ENCODE data around the gene EXOC1. TPM values are rescaled to one million over a fixed set of nuclear protein-coding genes. Genes with fewer than 3 reads are reported as not detected.

The EXOC1 gene
- total and polyA plus RNA-seq, 4 donors: 4.2 to 18.0 (median 8.5) TPM

GRCh38 chr4:55931043-55931442, 77.6 kb downstream of the EXOC1 start:
- no peak for DNase-seq (ENCODE audit: low spot score)
- Histone ChIP-seq H3K4me1 (ENCODE audit: control insufficient read depth in 4 of 4, insufficient read depth in 4 of 4, low read length in 3 of 4) (no peaks in the 10 kb centered on the region), H3K27ac (ENCODE audit: low read depth in 1 of 2, low read length in 2 of 2) (no peak overlapping the region), H3K36me3 (ENCODE audit: control insufficient read depth in 4 of 4, insufficient read depth in 3 of 4, low read depth in 1 of 4, low read length in 3 of 4) (no peaks in the 10 kb centered on the region), H3K4me3 (ENCODE audit: low read depth in 1 of 3, low read length in 3 of 3) (no peak overlapping the region), H3K27me3 (ENCODE audit: control insufficient read depth in 4 of 4, insufficient read depth in 4 of 4, low read length in 3 of 4) (peaks cover 0 to 3% (median 0%) of the 10 kb centered on the region in 4 donors), H3K9me3 (ENCODE audit: control insufficient read depth in 4 of 4, low read length in 3 of 4) (peaks cover 0 to 7% (median 0%) of the 10 kb centered on the region in 4 donors), H3K9ac (ENCODE audit: low read depth in 1 of 2, low read length in 2 of 2) (no peak overlapping the region)
- TF ChIP-seq FOXA1 (IDR thresholded peaks at IDR 0.05) (no peak), JUND (IDR thresholded peaks at IDR 0.05) (no peak), REST (IDR thresholded peaks at IDR 0.05) (no peak), MAX (IDR thresholded peaks at IDR 0.05) (no peak), TAF1 (conservative IDR thresholded peaks at IDR 0.05) (no peak), RXRA (IDR thresholded peaks at IDR 0.05) (no peak), ATF3 (IDR thresholded peaks at IDR 0.05) (no peak), RAD21 (IDR thresholded peaks at IDR 0.05) (no peak), GABPA (IDR thresholded peaks at IDR 0.05 in 1 of 2, conservative IDR thresholded peaks at IDR 0.05 in 1 of 2) (no peak), FOXA2 (IDR thresholded peaks at IDR 0.05) (no peak), SP1 (IDR thresholded peaks at IDR 0.05) (no peak), HNF4A (conservative IDR thresholded peaks at IDR 0.05) (no peak), CTCF (IDR thresholded peaks at IDR 0.05; ENCODE audit: low read depth, low read length, missing input control) (no peak)
- 67% methylated on average over 2 of the region's 2 CpGs for WGBS

GRCh38 chr4:55931833-55932232, 78.4 kb downstream of the EXOC1 start:
- peaks cover 0 to 7% (median under 1%) of the 10 kb centered on the region in 4 donors for H3K9me3 ChIP-seq (ENCODE audit: control insufficient read depth in 4 of 4, low read length in 3 of 4)
- WGBS: 74% methylated on average over 3 of the region's 3 CpGs
- DNase-seq (ENCODE audit: low spot score): no peak
- TF ChIP-seq REST (IDR thresholded peaks at IDR 0.05) (no peak), FOXA1 (IDR thresholded peaks at IDR 0.05) (no peak), SP1 (IDR thresholded peaks at IDR 0.05) (no peak), MAX (IDR thresholded peaks at IDR 0.05) (no peak), NR2F2 (IDR thresholded peaks at IDR 0.05) (no peak), TAF1 (conservative IDR thresholded peaks at IDR 0.05) (no peak), ZBTB33 (IDR thresholded peaks at IDR 0.05) (no peak), HNF4G (IDR thresholded peaks at IDR 0.05) (no peak), GABPA (IDR thresholded peaks at IDR 0.05 in 1 of 2, conservative IDR thresholded peaks at IDR 0.05 in 1 of 2) (no peak), JUND (IDR thresholded peaks at IDR 0.05) (no peak), CTCF (IDR thresholded peaks at IDR 0.05; ENCODE audit: low read depth, low read length, missing input control) (no peak), EGR1 (IDR thresholded peaks at IDR 0.05; ENCODE audit: low read depth in 2 of 2) (no peak)

More at GRCh38 chr4:55931833-55932232, 78.4 kb downstream of the EXOC1 start:
- Histone ChIP-seq H3K36me3 (ENCODE audit: control insufficient read depth in 4 of 4, insufficient read depth in 3 of 4, low read depth in 1 of 4, low read length in 3 of 4) (no peaks in the 10 kb centered on the region), H3K27me3 (ENCODE audit: control insufficient read depth in 4 of 4, insufficient read depth in 4 of 4, low read length in 3 of 4) (peaks cover 0 to 3% (median 0%) of the 10 kb centered on the region in 4 donors), H3K4me1 (ENCODE audit: control insufficient read depth in 4 of 4, insufficient read depth in 4 of 4, low read length in 3 of 4) (no peaks in the 10 kb centered on the region), H3K27ac (ENCODE audit: low read depth in 1 of 2, low read length in 2 of 2) (no peak overlapping the region), H3K4me3 (ENCODE audit: low read depth in 1 of 3, low read length in 3 of 3) (no peak overlapping the region), H3K9ac (ENCODE audit: low read depth in 1 of 2, low read length in 2 of 2) (no peak overlapping the region)

All from liver (tissue), 9 donors.